ENCODE results near the gene NCMAP. TPM values are rescaled to one million over a fixed set of nuclear protein-coding genes. Genes with fewer than 3 reads are reported as not detected.

NCMAP gene
- total and polyA plus RNA-seq, 2 of the 8 experiments (the other 6 are each of a cell fraction or from before 2014, with no cell fraction given) = 0.21 to 0.39 TPM

DNA sequence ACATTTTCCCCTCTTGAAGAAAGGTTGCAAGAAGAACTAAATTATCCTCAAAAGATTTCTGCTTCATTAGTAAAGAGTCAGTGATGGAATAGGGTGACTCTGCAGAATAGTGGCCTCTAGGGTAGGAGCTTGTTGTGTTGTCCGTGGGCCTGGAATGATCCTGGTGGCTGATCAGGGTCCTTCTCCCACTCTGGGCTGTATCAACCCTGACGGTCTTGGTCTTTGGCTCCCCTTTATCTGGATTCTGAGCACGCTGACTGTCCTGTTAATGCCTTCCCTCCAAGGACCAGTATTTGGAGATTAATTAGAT, 50.4 kb downstream of the NCMAP start:
- FAIRE-seq (no peak), DNase-seq (ENCODE audit: low read depth in 1 of 2, low spot score in 2 of 2) (no peak)
- Histone ChIP-seq H3K36me3 (ENCODE audit: control insufficient read depth in 2 of 4, insufficient read depth in 4 of 4, low read length in 3 of 4) (no peaks in the 10 kb centered on the region), H4K5ac (ENCODE audit: insufficient read length, low read depth, low read length) (no peak overlapping the region), H3K18ac (ENCODE audit: extremely low read depth, low read length) (no peak overlapping the region), H3K4me3 (ENCODE audit: extremely low read depth in 1 of 4, insufficient read depth in 2 of 4, low read depth in 3 of 4, low read length in 4 of 4) (no peak overlapping the region), H2BK12ac (ENCODE audit: low read depth, low read length) (no peak overlapping the region), H3K23ac (ENCODE audit: insufficient read length) (no peak overlapping the region), H2BK15ac (ENCODE audit: low read length) (no peak overlapping the region), H3K9ac (replicated peaks in 1 of 4; ENCODE audit: extremely low read depth in 1 of 4, low read depth in 3 of 4, low read length in 3 of 4) (no peak overlapping the region), H2BK5ac (ENCODE audit: low read depth, low read length) (no peak overlapping the region), H3K79me2 (ENCODE audit: control insufficient read depth in 1 of 2, insufficient read depth in 2 of 2, low read length in 2 of 2) (no peaks in the 10 kb centered on the region), H3K56ac (replicated peaks; ENCODE audit: insufficient read length, low read depth, low read length) (no peak overlapping the region), H4K91ac (replicated peaks; ENCODE audit: insufficient read length, low read length) (no peak overlapping the region), H3K27ac (ENCODE audit: low read depth, low read length) (no peak overlapping the region), H2BK120ac (replicated peaks; ENCODE audit: low read depth, low read length) (no peak overlapping the region), H3K4me1 (replicated peaks in 1 of 4; ENCODE audit: control insufficient read depth in 3 of 4, insufficient read depth in 4 of 4, low read length in 3 of 4) (no peaks in the 10 kb centered on the region), H3K9me3 (ENCODE audit: insufficient read depth in 2 of 2, low read depth in 1 of 2, low read length in 1 of 2) (no peaks in the 10 kb centered on the region), H3K23me2 (ENCODE audit: low read depth, low read length) (no peaks in the 10 kb centered on the region), H2BK20ac (ENCODE audit: low read length) (no peak overlapping the region), H4K20me1 (replicated peaks in 1 of 2; ENCODE audit: control insufficient read depth in 1 of 2, insufficient read depth in 2 of 2, low read length in 2 of 2) (no peaks in the 10 kb centered on the region), H2AFZ (ENCODE audit: low read length) (no peak overlapping the region), H3K14ac (ENCODE audit: insufficient read length) (no peak overlapping the region), H3K4me2 (ENCODE audit: insufficient read depth in 1 of 2, low read depth in 2 of 2, low read length in 2 of 2) (no peak overlapping the region), H3K27me3 (replicated peaks in 1 of 4; ENCODE audit: control insufficient read depth in 3 of 4, extremely low read depth in 1 of 4, insufficient read depth in 3 of 4, low read length in 3 of 4) (no peaks in the 10 kb centered on the region), H2AK5ac (ENCODE audit: low read depth, low read length) (no peak overlapping the region), H3K4ac (replicated peaks; ENCODE audit: insufficient read length, low read depth, low read length) (no peak overlapping the region), H4K8ac (ENCODE audit: extremely low read depth, insufficient read depth, low read length) (no peak overlapping the region), H3K79me1 (ENCODE audit: low read depth, low read length) (no peaks in the 10 kb centered on the region)
- POLR2A ChIA-PET (ENCODE audit: partially characterized antibody) = no interaction called here
- TF ChIP-seq TCF12 (IDR thresholded peaks at IDR 0.05; ENCODE audit: low read depth, low read length) (no peak), POLR2A (IDR thresholded peaks at IDR 0.05; ENCODE audit: control extremely low read depth in 1 of 2, low read depth in 2 of 2, low read length in 2 of 2) (no peak), SP4 (IDR thresholded peaks at IDR 0.05; ENCODE audit: low read length) (no peak), FOSL1 (IDR thresholded peaks at IDR 0.05; ENCODE audit: insufficient read depth, low read depth, low read length) (no peak), HDAC2 (IDR thresholded peaks at IDR 0.05; ENCODE audit: borderline replicate concordance in 1 of 2, low read depth in 2 of 2, low read length in 2 of 2) (no peak)
- TF ChIP-seq, protein P1, sequence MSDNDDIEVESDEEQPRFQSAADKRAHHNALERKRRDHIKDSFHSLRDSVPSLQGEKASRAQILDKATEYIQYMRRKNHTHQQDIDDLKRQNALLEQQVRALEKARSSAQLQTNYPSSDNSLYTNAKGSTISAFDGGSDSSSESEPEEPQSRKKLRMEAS (IDR thresholded peaks at IDR 0.05) = no peak
- CTCF ChIA-PET (ENCODE audit: partially characterized antibody) = interaction anchor here (1.0 kb wide), 1 partner anchor 10 kb away, joined by 5 read pairs; no protein-coding TSS in a partner anchor
- 91% methylated on average over 3 of the region's 3 CpGs; no CpG with 5 or more reads in 1 of the 2 experiments for WGBS, 2 experiments (ENCODE audit: extremely low coverage in 1 of 2, insufficient coverage in 1 of 2, insufficient read length in 1 of 2, insufficient replicate concordance in 2 of 2, low coverage in 1 of 2, low lambda C conversion rate in 2 of 2, missing lambda C conversion rate in 1 of 2)

All from H1 (cell line).